Stimulated activated naive CD8-positive, alpha-beta T cell treated with anti-CD3 and anti-CD28 coated beads, Interleukin-15, amount 100 ng/mL, for 72 hours (primary cell): ENCODE measurements around the gene SMG5.
A peak's percentile ranks its signal among the peaks of the same experiment; 100 is the strongest.

ENCODE experiments used
- ATAC-seq: fragments of 150-1000 bp; cut with Tn5 transposase; 2 replicates; pipeline ENCODE4 v1.10.0; 2021; ENCODE audit warnings: mild to moderate bottlenecking, moderate library complexity
- DNase-seq, 2 donors: peaks; one replicate each; pipeline ENCODE4 v3.0.0; 2021 to 2022
- H3K27ac Mint-ChIP-seq, 2 donors: one replicate each; pipeline ENCODE4 v1.8.0; 2022; ENCODE audit warnings: mild to moderate bottlenecking in 2 of 2, mixed read lengths in 2 of 2, moderate library complexity in 2 of 2
- H3K27me3 Mint-ChIP-seq: one replicate; pipeline ENCODE4 v1.8.0; 2022; ENCODE audit warnings: mixed read lengths
- H3K4me1 Mint-ChIP-seq: one replicate; pipeline ENCODE4 v1.8.0; 2022; ENCODE audit warnings: mild to moderate bottlenecking, mixed read lengths
- H3K4me3 Mint-ChIP-seq, 2 donors: one replicate each; pipeline ENCODE4 v1.8.0; 2022; ENCODE audit warnings: mild to moderate bottlenecking in 2 of 2, mixed read lengths in 2 of 2, moderate library complexity in 1 of 2
- H3K9me3 Mint-ChIP-seq, 2 donors: one replicate each; pipeline ENCODE4 v1.8.0; 2022; ENCODE audit warnings: mixed read lengths in 2 of 2

The SMG5 gene

DNA sequence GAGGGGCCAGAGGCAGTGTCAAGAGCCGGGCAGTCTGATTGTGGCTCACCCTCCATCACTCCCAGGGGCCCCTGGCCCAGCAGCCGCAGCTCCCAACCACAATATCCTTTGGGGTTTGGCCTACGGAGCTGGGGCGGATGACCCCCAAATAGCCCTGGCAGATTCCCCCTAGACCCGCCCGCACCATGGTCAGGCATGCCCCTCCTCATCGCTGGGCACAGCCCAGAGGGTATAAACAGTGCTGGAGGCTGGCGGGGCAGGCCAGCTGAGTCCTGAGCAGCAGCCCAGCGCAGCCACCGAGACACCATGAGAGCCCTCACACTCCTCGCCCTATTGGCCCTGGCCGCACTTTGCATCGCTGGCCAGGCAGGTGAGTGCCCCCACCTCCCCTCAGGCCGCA, 40.7 kb downstream of the SMG5 start, which contains the start of gene BGLAP:
TSS of gene BGLAP (plus strand) at position 259 of the 400 bp plus-strand sequence. CDS start at position 307, 48 bp downstream.
- H3K4me3 Mint-ChIP-seq = no peak within 1 kb of the TSS
- no peaks in the 10 kb centered on the region for H3K27me3 Mint-ChIP-seq
- DNase-seq = no peak
- no peaks in the 10 kb centered on the region for H3K9me3 Mint-ChIP-seq
- no peak for ATAC-seq
- peak within 1 kb of the TSS; percentile 66 to 90 for H3K27ac Mint-ChIP-seq
- H3K4me1 Mint-ChIP-seq = peaks cover 41% of the 10 kb centered on the region

DNA sequence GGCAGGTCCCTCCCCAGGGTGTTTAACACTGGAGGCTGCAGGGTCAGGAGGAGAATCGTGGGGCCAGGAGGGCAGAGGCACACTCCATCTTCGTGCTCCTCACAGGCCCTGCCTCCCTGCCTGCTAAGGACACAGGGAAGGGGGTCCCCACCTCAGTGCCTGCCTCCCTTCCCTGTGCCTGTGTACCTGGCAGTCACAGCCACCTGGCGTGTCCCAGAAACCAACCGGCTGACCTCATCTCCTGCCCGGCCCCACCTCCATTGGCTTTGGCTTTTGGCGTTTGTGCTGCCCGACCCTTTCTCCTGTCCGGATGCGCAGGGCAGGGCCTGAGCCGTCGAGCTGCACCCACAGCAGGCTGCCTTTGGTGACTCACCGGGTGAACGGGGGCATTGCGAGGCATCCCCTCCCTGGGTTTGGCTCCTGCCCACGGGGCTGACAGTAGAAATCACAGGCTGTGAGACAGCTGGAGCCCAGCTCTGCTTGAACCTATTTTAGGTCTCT, 41.3 kb downstream of the SMG5 start:
- Mint-ChIP-seq H3K9me3 (no peaks in the 10 kb centered on the region), H3K27ac (peak overlapping the region in 1 of 2 donors; percentile 19), H3K4me1 (peaks cover 39% of the 10 kb centered on the region), H3K4me3 (no peak overlapping the region), H3K27me3 (no peaks in the 10 kb centered on the region)
- DNase-seq (no peak), ATAC-seq (no peak)

DNA sequence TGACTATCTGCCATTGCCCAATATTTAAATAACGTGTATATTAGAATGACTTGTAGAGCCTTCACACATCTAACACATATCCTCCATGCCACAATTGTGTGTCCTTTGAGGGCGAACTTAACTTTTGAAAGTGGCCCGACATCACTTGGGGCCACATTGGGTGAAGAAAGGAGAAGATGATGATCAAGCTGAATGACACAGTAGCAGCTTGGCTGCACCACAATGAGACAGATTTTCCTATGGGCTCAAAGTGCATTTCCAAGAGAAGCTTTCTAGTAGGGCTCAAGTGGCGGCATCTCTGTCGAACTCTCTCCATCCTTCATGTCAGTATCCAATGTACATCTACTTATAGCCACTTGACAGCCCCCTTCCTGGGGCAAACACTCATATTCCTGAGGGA, 44.4 kb downstream of the SMG5 start:
- peaks cover 9% of the 10 kb centered on the region for H3K4me1 Mint-ChIP-seq
- no peak for ATAC-seq
- H3K27me3 Mint-ChIP-seq = no peaks in the 10 kb centered on the region
- peak overlapping the region in 1 of 2 donors; percentile 86 for H3K27ac Mint-ChIP-seq
- no peak for DNase-seq
- H3K9me3 Mint-ChIP-seq = no peaks in the 10 kb centered on the region
- no peak overlapping the region for H3K4me3 Mint-ChIP-seq

DNA sequence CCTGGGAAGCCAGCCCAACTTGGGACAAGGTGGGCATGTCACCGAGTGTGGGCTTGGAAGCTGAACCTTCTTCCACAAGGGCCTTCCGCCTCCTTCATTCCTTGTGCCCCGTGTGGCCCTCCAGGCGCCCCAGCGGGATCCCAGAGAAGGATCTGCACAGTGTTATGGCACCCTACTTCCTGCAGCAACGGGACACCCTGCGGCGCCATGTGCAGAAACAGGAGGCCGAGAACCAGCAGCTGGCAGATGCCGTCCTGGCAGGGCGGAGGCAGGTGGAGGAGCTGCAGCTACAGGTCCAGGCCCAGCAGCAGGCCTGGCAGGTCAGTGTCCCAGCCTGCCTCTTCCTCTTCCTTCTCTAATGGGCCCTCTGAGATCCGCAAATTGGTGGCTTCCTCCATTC, 46.5 kb downstream of the SMG5 start:
- ATAC-seq (no peak), DNase-seq (no peak)
- H3K4me1 Mint-ChIP-seq = peaks cover 7% of the 10 kb centered on the region
- no peaks in the 10 kb centered on the region for H3K9me3 Mint-ChIP-seq
- no peak overlapping the region for H3K4me3 Mint-ChIP-seq
- no peaks in the 10 kb centered on the region for H3K27me3 Mint-ChIP-seq
- peak overlapping the region in 1 of 2 donors; percentile 3 for H3K27ac Mint-ChIP-seq

DNA sequence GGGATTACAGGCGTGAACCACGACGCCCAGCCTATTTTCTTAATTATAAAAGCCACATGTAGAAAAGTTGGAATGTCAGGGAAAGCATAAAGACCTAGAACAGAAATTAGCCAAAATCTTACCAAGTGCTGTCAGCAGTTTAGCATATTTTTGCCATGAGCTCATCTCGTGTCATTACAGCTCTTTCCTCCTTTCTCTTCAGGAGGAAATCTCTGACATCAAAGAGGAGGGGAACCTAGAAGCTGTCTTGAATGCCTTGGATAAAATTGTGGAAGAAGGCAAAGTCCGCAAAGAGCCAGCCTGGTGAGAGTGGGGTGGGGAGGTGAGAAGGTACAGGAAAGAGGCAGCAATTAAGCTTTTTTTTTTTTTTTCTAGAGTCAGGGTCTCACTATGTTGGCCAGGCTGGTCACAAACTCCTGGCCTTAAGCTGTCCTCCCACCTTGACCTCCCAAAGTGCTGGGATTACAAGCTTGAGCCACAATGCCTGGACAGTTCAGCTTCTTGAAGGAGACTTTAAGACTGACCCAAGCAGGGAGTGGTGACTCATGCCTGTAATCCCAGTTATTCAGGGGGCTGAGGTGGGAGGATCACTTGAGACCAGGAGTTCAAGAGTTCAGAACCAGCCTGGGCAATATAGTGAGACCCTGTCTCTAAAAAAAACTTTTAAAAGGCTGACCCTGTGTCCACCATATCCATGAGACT, 49.0 kb downstream of the SMG5 start:
- no peak overlapping the region for H3K27ac Mint-ChIP-seq
- DNase-seq = no peak
- no peaks in the 10 kb centered on the region for H3K27me3 Mint-ChIP-seq
- no peak for ATAC-seq
- peaks cover 23% of the 10 kb centered on the region for H3K4me1 Mint-ChIP-seq
- H3K9me3 Mint-ChIP-seq = no peaks in the 10 kb centered on the region
- no peak overlapping the region for H3K4me3 Mint-ChIP-seq

DNA sequence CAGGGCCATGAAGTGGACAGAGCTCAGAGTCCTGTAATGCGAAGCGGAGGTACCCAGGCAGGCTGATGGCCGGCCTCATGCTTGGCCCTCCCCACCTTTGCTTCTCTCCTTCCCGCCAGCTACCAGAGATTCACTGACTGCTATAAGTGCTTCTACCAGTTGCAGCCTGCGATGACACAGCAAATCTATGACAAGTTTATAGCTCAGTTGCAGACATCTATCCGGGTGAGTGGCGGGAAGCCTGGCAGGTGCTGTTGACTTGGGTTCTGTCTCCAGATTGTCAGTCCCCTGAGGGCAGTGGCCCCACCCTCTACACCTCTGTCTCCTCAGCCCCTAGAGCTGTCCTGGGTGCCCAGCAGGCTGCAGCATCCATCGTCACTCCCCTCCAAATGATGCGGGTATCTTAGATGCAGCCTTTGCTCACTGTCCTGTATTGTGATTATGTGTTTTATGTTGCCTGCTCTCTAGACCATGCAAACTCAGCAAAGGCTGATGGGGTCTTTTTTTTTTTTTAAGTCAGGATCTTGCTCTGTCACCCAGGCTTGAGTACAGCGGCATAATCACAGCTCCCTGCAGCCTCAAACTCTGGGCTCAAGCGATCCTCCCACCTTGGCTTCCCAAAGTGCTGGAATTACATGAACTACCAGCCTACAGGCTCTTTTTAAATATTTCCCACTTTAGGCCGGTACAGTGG, 50.3 kb downstream of the SMG5 start:
- Mint-ChIP-seq H3K27ac (no peak overlapping the region), H3K4me3 (no peak overlapping the region), H3K27me3 (no peaks in the 10 kb centered on the region), H3K4me1 (peaks cover 25% of the 10 kb centered on the region), H3K9me3 (no peaks in the 10 kb centered on the region)
- no peak for ATAC-seq
- no peak for DNase-seq

DNA sequence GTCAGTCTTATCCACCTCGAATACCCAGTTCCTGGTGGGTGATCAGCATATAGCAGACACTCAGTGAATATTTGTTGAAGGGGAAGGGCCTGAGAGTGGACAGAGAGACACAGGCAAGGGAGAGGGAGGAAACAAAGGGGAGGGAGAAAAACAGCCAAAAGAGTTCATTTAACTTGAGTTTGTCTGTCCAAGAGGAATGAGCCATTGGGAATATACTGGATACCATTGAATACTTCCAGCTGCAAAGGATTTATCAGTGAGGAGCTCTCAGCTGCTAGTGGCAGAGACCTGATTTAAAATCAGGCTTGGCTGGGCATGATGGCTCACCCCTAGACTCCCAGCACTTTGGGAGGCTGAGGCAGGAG, 52.2 kb downstream of the SMG5 start:
- Mint-ChIP-seq H3K9me3 (no peaks in the 10 kb centered on the region), H3K4me1 (peaks cover 37% of the 10 kb centered on the region), H3K27me3 (no peaks in the 10 kb centered on the region), H3K27ac (no peak overlapping the region), H3K4me3 (no peak overlapping the region)
- no peak for ATAC-seq
- DNase-seq = no peak

DNA sequence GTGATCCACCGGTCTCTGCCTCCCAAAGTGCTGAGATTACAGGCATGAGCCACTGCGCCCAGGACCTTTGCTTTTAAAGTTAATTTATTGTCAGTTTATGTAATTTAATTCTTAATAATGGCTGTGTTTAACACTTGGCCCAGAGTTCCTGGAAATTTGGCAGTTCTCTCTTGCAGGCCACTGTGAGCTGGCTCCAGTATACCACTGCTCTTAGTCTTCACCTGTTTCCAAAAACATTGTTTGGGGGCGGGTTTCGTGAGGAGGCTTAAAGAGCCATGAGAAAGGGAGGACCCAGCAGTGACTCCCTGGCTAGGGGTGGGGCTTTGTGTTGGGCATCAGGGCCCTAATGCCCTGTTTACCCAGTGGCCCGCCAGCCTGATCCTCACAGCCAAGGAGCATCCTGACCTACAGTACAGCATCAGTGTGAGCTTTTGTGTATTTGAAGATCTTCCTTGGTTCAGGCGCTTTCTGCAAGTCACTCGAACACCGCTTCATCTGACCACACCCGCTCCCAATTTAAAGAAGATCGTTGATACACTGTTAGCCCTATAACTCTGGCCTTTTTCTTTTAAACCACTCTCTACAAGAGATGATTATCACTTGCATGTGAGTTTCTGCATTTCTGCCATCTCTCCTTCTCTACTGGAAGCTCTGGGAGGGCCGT, 52.7 kb downstream of the SMG5 start:
- DNase-seq (no peak), ATAC-seq (no peak)
- Mint-ChIP-seq H3K27ac (peak overlapping the region in 1 of 2 donors; percentile 59), H3K9me3 (no peaks in the 10 kb centered on the region), H3K27me3 (no peaks in the 10 kb centered on the region), H3K4me3 (no peak overlapping the region), H3K4me1 (peaks cover 42% of the 10 kb centered on the region)

DNA sequence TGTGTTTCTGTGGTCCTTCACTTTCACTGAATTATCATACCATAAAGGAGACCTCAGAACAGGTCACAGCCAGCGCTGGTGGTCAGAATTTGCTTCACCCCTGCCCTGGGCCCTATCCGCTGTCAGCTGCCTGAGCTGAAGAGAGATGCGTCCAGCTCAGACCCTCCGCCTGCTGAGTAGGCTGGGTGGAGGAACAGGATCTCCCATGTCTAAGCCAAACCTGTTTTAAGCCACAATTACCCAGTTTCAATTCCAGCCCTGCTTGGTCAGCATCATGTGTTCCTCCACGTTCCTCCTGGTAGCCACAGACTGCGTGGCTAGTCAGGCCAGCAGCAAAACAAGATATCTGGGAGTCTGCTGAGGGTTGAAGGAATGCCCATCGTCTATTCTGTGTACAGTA, 54.1 kb downstream of the SMG5 start:
- Mint-ChIP-seq H3K27me3 (no peaks in the 10 kb centered on the region), H3K4me1 (peaks cover 51% of the 10 kb centered on the region), H3K4me3 (peak overlapping the region in 1 of 2 donors; percentile 40), H3K27ac (peak overlapping the region in 1 of 2 donors; percentile 79), H3K9me3 (no peaks in the 10 kb centered on the region)
- ATAC-seq = peak; percentile 41
- DNase-seq = no peak

DNA sequence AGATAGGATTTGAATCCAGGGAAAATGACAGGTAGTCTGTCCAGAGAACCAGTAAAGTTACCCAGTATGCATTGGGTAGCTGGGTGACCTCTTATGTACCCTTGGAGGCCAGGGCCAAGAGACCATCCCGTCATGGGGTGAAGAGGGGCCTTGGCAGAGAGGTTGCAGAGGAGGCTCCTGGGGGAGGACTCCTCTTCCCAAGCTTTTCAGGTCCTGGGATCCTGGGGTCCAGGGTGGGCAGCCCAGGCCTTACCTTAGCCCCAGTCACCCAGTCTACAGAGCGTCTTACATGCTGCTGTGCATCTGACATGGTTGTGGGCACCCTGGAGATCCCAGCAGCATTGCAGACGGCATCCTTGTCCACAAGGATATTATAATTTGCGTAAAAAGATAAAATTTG, 55.8 kb downstream of the SMG5 start:
- Mint-ChIP-seq H3K27me3 (no peaks in the 10 kb centered on the region), H3K4me1 (peaks cover 69% of the 10 kb centered on the region), H3K4me3 (peak overlapping the region in 1 of 2 donors; percentile 66), H3K27ac (peak overlapping the region; percentile 54 to 68), H3K9me3 (no peaks in the 10 kb centered on the region)
- no peak for ATAC-seq
- DNase-seq = no peak

DNA sequence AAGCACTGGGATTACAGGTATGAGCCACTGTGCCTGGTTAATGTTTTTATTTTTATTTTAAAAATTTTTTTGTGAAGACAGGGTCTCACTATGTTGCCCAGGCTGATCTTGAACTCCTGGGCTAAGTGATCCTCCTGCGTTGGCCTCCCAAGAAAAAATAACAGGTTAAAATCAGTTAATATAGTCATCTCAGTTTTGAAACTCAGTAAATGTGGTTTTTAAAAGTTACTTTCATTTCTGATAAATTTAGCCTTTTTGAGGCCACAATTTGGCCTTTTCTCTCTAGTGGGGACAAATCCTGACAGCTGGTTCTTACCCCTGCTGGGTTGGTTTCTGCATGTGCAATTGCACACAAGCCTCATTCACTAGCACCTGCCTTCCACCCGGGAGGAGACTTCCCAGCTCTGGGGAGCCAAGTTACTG, 56.5 kb downstream of the SMG5 start:
- no peaks in the 10 kb centered on the region for H3K27me3 Mint-ChIP-seq
- ATAC-seq (peak; percentile 27), DNase-seq (peak; percentile 41 to 56)
- peak overlapping the region; percentile 68 to 91 for H3K27ac Mint-ChIP-seq
- H3K9me3 Mint-ChIP-seq = no peaks in the 10 kb centered on the region
- H3K4me3 Mint-ChIP-seq = peak overlapping the region; percentile 61 to 66
- peaks cover 75% of the 10 kb centered on the region for H3K4me1 Mint-ChIP-seq

DNA sequence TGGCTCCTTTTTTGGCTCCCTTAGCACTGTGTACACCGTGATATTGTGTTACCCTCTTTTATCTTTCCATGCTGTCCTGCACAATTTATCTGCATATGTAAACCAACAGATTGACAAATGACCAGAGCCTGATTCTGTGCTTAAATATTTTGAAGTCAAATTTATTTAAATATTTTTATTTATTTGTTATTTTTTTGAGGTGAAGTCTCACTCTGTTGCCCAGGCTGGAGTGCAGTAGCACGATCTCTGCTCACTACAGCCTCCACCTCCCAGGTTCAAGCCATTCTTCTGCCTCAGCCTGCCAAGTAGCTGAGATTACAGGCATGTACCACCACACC, 57.0 kb downstream of the SMG5 start:
- peaks cover 79% of the 10 kb centered on the region for H3K4me1 Mint-ChIP-seq
- DNase-seq = no peak
- no peaks in the 10 kb centered on the region for H3K9me3 Mint-ChIP-seq
- peak overlapping the region; percentile 4 to 62 for H3K27ac Mint-ChIP-seq
- peak overlapping the region; percentile 16 to 62 for H3K4me3 Mint-ChIP-seq
- no peaks in the 10 kb centered on the region for H3K27me3 Mint-ChIP-seq
- no peak for ATAC-seq

DNA sequence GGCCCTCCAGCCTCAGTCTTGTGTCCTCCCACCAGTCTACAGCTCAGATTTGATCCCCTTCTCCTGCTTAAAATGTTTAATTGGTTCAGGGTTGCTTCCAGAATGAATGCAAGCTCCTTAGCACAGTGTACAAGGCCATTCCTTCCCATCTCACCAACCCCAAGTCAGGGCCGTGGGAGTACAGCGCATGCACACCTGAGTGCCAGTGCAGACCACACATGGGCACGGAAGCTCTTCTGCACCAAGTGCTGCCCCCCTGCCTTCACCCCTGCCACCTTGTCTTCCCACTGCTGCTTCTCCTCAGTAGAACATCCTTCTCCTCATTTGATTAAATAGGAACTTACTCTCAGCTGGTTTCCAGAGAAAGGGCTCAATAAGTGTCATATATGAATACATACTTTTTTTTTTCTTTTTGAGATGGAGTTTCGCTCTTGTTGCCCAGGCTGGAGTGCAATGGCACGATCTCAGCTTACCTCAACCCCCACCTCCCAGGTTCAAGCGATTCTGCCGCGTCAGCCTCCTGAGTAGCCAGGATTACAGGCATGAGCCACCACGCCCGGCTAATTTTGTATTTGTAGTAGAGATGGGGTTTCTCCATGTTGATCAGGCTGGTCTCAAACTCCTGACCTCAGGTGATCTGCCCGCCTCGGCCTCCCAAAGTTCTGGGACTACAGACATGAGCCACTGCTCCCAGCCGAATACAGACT, 60.5 kb downstream of the SMG5 start:
- peak overlapping the region; percentile 95 to 98 for H3K27ac Mint-ChIP-seq
- ATAC-seq = no peak
- H3K9me3 Mint-ChIP-seq = no peaks in the 10 kb centered on the region
- H3K4me1 Mint-ChIP-seq = peaks cover 86% of the 10 kb centered on the region
- H3K27me3 Mint-ChIP-seq = no peaks in the 10 kb centered on the region
- DNase-seq = no peak
- H3K4me3 Mint-ChIP-seq = peak overlapping the region; percentile 77 to 88

DNA sequence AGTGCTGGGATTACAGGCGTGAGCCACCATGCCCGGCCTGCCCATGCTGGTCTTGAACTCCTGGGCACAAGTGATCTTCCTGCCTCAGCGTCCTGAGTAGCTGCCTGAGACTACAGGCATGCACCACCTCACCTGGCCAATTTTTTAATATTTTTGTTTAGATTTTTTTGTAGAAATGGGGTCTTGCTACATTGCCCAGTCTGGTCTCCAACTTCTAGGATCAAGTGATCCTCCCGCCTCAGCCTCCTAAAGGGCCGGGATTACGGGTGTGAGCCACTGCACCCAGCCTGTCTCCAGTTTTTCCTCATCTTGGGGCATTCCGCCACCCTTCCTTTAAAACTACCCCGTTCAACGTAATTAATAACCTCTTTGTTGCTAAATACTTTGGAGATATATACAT, 62.4 kb downstream of the SMG5 start:
- Mint-ChIP-seq H3K27me3 (no peaks in the 10 kb centered on the region), H3K4me1 (peaks cover 79% of the 10 kb centered on the region), H3K27ac (peak overlapping the region; percentile 70 to 81), H3K4me3 (peak overlapping the region; percentile 16 to 47), H3K9me3 (no peaks in the 10 kb centered on the region)
- DNase-seq (no peak), ATAC-seq (no peak)

DNA sequence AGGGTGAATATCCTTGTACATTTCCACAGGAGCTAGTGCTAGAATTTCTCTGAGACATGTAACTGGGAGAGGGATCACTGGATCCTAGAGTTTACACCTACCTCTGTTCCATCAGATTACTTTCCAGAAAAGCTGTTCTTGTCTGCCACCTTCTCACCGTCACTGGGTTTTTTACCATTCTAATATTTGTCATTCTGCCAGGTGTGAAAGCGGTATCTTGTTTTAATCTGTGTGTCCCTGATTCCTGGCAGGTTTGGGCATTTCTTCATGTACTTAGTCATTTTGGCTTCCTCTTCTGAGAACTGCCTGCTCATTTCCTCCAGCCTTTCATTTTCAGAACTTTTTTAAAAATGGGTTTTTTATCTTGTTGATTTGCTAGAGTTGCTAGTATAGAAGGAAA, 64.8 kb downstream of the SMG5 start:
- peaks cover 75% of the 10 kb centered on the region for H3K4me1 Mint-ChIP-seq
- H3K9me3 Mint-ChIP-seq = no peaks in the 10 kb centered on the region
- H3K4me3 Mint-ChIP-seq = peak overlapping the region; percentile 77 to 83
- peak; percentile 59 for ATAC-seq
- H3K27me3 Mint-ChIP-seq = no peaks in the 10 kb centered on the region
- H3K27ac Mint-ChIP-seq = peak overlapping the region; percentile 96 to 97
- peak; percentile 48 to 71 for DNase-seq
